Suprapubic skin (tissue), 4 donors: ENCODE results near the gene MANSC4. TPM values are rescaled to one million over a fixed set of nuclear protein-coding genes. Genes with fewer than 3 reads are reported as not detected.

Source experiments
- DNase-seq, 2 donors: peaks; one replicate each; pipeline ENCODE4 v3.0.0-alpha.2; 2019; ENCODE audit warnings: low spot score in 2 of 2
- H3K27ac ChIP-seq: fragments of 200-600 bp; sonication (generic); one replicate; pipeline ENCODE4 v1.5.1; 2019
- H3K27me3 ChIP-seq: fragments of 200-600 bp; sonication (generic); one replicate; pipeline ENCODE4 v1.5.1; 2019
- H3K36me3 ChIP-seq: fragments of 200-600 bp; sonication (generic); one replicate; pipeline ENCODE4 v1.5.1; 2019
- H3K4me1 ChIP-seq: fragments of 200-600 bp; sonication (generic); one replicate; pipeline ENCODE4 v1.5.1; 2019
- H3K4me3 ChIP-seq: fragments of 200-600 bp; sonication (generic); one replicate; pipeline ENCODE4 v1.5.1; 2019; ENCODE audit warnings: mild to moderate bottlenecking
- H3K9me3 ChIP-seq: fragments of 200-600 bp; sonication (generic); one replicate; pipeline ENCODE4 v1.5.1; 2019
- EP300 ChIP-seq: sonication (generic); formaldehyde crosslinking; IDR thresholded peaks from one replicate; pipeline ENCODE4 v1.6.1; 2017; ENCODE audit warnings: antibody characterized with exemption
- POLR2A ChIP-seq, 2 donors: fragments of 450-650 bp; IDR thresholded peaks; one replicate each; pipeline ENCODE4 v1.6.1; 2017; ENCODE audit warnings: antibody characterized with exemption in 2 of 2, mild to moderate bottlenecking in 2 of 2, moderate library complexity in 2 of 2
- POLR2AphosphoS5 ChIP-seq, 3 donors: sonication (generic); formaldehyde crosslinking; IDR thresholded peaks; one replicate each; pipeline ENCODE4 v1.6.1; 2017; ENCODE audit warnings: antibody characterized with exemption in 3 of 3
- WGBS: methylation state at CpG from one replicate; pipeline ENCODE4 v1.1.5; 2018; 5-methylcytosine and 5-hydroxymethylcytosine counted together
- total RNA-seq, 4 donors: library from RNA; depleted of rRNA; stranded (reverse); fragments of >200 nt; gene quantifications; one replicate each; pipeline ENCODE4 v1.1.0, GENCODE V29; 2016
- TF ChIP-seq, protein P1 (sequence below), 2 donors: fragments of 200-600 bp in 1 of 2; fragments of 450-650 bp in 1 of 2; sonication (generic) in 1 of 2; IDR thresholded peaks; one replicate each; pipeline ENCODE4 v1.5.1; 2016 to 2019; ENCODE audit warnings: antibody characterized with exemption in 2 of 2, mild to moderate bottlenecking in 1 of 2, moderate library complexity in 1 of 2

The MANSC4 gene
- total RNA-seq, 4 donors from 2014 or later, result not detected

DNA sequence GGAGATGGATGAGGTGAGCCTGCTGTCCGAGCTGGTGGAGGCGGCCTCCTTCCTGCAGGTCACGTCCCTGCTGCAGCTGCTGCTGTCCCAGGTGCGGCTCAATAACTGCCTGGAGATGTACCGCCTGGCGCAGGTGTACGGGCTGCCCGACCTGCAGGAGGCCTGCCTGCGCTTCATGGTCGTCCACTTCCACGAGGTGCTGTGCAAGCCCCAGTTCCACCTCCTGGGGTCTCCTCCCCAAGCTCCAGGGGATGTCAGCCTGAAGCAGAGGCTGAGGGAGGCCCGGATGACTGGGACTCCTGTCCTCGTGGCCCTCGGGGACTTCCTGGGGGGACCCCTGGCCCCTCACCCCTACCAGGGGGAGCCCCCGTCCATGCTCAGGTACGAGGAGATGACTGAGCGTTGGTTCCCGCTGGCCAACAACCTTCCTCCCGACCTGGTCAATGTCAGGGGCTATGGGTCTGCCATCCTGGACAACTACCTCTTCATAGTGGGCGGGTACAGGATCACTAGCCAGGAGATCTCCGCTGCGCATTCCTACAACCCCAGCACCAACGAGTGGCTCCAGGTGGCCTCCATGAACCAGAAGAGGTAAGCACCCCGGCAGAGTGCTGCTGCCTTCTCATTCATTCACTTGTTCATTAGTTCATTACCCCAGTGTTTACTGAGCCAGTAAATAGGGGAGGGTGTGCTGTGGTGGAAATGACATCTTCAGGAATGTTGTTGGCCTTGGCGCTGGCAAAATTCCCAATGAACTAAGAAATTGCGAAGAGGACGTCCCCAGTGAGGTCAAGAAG is 774 bp upstream of the MANSC4 start:
- Histone ChIP-seq H3K4me3 (peak overlapping the region; percentile 73), H3K9me3 (no peaks in the 10 kb centered on the region), H3K4me1 (peaks cover 28% of the 10 kb centered on the region), H3K27me3 (no peaks in the 10 kb centered on the region), H3K27ac (peak overlapping the region; percentile 90), H3K36me3 (no peaks in the 10 kb centered on the region)
- peak in 1 of 2 donors; percentile 68 for DNase-seq
- TF ChIP-seq EP300, result no peak
- TF ChIP-seq, protein P1, sequence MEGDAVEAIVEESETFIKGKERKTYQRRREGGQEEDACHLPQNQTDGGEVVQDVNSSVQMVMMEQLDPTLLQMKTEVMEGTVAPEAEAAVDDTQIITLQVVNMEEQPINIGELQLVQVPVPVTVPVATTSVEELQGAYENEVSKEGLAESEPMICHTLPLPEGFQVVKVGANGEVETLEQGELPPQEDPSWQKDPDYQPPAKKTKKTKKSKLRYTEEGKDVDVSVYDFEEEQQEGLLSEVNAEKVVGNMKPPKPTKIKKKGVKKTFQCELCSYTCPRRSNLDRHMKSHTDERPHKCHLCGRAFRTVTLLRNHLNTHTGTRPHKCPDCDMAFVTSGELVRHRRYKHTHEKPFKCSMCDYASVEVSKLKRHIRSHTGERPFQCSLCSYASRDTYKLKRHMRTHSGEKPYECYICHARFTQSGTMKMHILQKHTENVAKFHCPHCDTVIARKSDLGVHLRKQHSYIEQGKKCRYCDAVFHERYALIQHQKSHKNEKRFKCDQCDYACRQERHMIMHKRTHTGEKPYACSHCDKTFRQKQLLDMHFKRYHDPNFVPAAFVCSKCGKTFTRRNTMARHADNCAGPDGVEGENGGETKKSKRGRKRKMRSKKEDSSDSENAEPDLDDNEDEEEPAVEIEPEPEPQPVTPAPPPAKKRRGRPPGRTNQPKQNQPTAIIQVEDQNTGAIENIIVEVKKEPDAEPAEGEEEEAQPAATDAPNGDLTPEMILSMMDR (IDR thresholded peaks at IDR 0.05), result no peak
- no peak for TF ChIP-seq POLR2AphosphoS5 (IDR thresholded peaks at IDR 0.05)
- no peak for TF ChIP-seq POLR2A (IDR thresholded peaks at IDR 0.05)
- 22% methylated on average over 8 of the region's 27 CpGs for WGBS

DNA sequence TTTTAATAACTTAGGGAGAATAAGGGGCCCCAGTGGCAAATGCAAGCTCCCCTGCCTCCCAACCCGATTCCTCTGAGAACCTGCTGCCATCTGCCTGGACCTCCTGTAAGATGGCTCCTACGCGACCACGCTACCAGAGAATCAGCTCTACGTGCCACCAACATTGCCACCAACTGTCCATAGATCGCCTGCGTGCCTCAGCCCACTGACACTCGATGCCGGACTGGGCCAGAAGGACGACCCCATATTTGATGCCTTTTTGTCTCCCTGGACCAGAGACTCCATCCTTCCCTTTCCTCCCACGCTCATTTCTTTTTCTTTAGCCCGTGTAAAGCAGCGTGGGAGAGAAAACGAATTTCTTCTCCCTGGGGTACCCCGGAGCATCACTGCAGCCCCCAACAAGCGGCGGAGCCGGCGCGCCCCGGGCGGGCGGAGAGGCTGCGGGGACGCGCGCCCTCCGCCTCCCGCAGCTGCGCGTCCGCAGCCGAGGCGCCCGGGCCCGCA is 568 bp downstream of the MANSC4 start:
- H3K27ac ChIP-seq, result peak overlapping the region; percentile 90
- no peaks in the 10 kb centered on the region for H3K9me3 ChIP-seq
- H3K27me3 ChIP-seq, result no peaks in the 10 kb centered on the region
- no peak for DNase-seq
- H3K36me3 ChIP-seq, result no peaks in the 10 kb centered on the region
- under 1% methylated on average over 25 of the region's 36 CpGs for WGBS
- peak overlapping the region; percentile 73 for H3K4me3 ChIP-seq
- peaks cover 27% of the 10 kb centered on the region for H3K4me1 ChIP-seq
- TF ChIP-seq EP300 (no peak), POLR2AphosphoS5 (IDR thresholded peaks at IDR 0.05) (no peak), POLR2A (IDR thresholded peaks at IDR 0.05) (no peak)
- TF ChIP-seq, protein P1 (IDR thresholded peaks at IDR 0.05), result no peak

- TF ChIP-seq EP300 (no peak), POLR2AphosphoS5 (IDR thresholded peaks at IDR 0.05) (no peak), POLR2A (IDR thresholded peaks at IDR 0.05) (no peak)
- TF ChIP-seq, protein P1 (IDR thresholded peaks at IDR 0.05), result no peak
- 54% methylated on average over 1 of the region's 1 CpG for WGBS
- DNase-seq, result no peak
These were observed 1.8 kb downstream of the MANSC4 start for GRCh38 chr12:27778206-27778605.

GRCh38 chr12:27777141-27777540 is 2.9 kb downstream of the MANSC4 start:
- TF ChIP-seq, protein P1 (IDR thresholded peaks at IDR 0.05), result no peak
- no peak for TF ChIP-seq EP300
- Histone ChIP-seq H3K27me3 (no peaks in the 10 kb centered on the region), H3K27ac (no peak overlapping the region), H3K9me3 (no peaks in the 10 kb centered on the region), H3K36me3 (no peaks in the 10 kb centered on the region), H3K4me3 (no peak overlapping the region), H3K4me1 (peaks cover 24% of the 10 kb centered on the region)
- WGBS, result 87% methylated on average over 5 of the region's 5 CpGs
- no peak for DNase-seq

More at GRCh38 chr12:27778206-27778605, 1.8 kb downstream of the MANSC4 start:
- no peaks in the 10 kb centered on the region for H3K27me3 ChIP-seq
- peaks cover 27% of the 10 kb centered on the region for H3K4me1 ChIP-seq
- H3K4me3 ChIP-seq, result no peak overlapping the region
- no peaks in the 10 kb centered on the region for H3K36me3 ChIP-seq
- no peak overlapping the region for H3K27ac ChIP-seq
- H3K9me3 ChIP-seq, result no peaks in the 10 kb centered on the region

- Histone ChIP-seq H3K36me3 (no peaks in the 10 kb centered on the region), H3K9me3 (no peaks in the 10 kb centered on the region), H3K27me3 (no peaks in the 10 kb centered on the region), H3K27ac (no peak overlapping the region), H3K4me3 (no peak overlapping the region), H3K4me1 (no peaks in the 10 kb centered on the region)
- no peak for TF ChIP-seq EP300
- no peak for TF ChIP-seq POLR2AphosphoS5 (IDR thresholded peaks at IDR 0.05)
- TF ChIP-seq, protein P1 (IDR thresholded peaks at IDR 0.05), result no peak
- TF ChIP-seq POLR2A (IDR thresholded peaks at IDR 0.05), result no peak
- WGBS, result 36% methylated on average over 5 of the region's 5 CpGs
- DNase-seq, result no peak
These were observed 7.5 kb downstream of the MANSC4 start for GRCh38 chr12:27772328-27773049.
